Measurements from ENCODE around the gene RFWD3. TPM values are rescaled to one million over a fixed set of nuclear protein-coding genes. Genes with fewer than 3 reads are reported as not detected.

The RFWD3 gene
- total RNA-seq, 2 experiments from 2014 or later, result 92.7 to 102 TPM

- no peaks in the 10 kb centered on the region for H3K9me3 Mint-ChIP-seq (ENCODE audit: low read depth)
- no peak for ATAC-seq
- H3K27ac Mint-ChIP-seq, result peak overlapping the region; percentile 52
- DNase-seq, result no peak
- POLR2A ChIA-PET, result no interaction called here
- peaks cover 72% of the 10 kb centered on the region for H3K4me1 Mint-ChIP-seq
- intact Hi-C loops (cut with DNase I, micrococcal nuclease), result no loop called here
- H3K4me3 Mint-ChIP-seq, result no peak overlapping the region
- no peaks in the 10 kb centered on the region for H3K27me3 Mint-ChIP-seq
- peaks cover 13% of the 10 kb centered on the region for H3K36me3 Mint-ChIP-seq (ENCODE audit: low read depth)
- CTCF ChIA-PET, result interaction anchor here (0.9 to 1.6 kb wide), 3 partner anchors 9 to 27 kb away, joined by 3 to 4 read pairs (median 3); no protein-coding TSS in a partner anchor
Observed at GRCh38 chr16:74583926-74584666, 82.6 kb downstream of the RFWD3 start.

GRCh38 chr16:74582970-74583369 lies 83.7 kb downstream of the RFWD3 start:
- ChIA-PET CTCF (interaction anchor here (0.9 to 1.3 kb wide), 2 partner anchors 10 to 13 kb away, joined by 3 read pairs; no protein-coding TSS in a partner anchor), POLR2A (no interaction called here)
- intact Hi-C loops (cut with DNase I, micrococcal nuclease), result no loop called here
- Mint-ChIP-seq H3K27ac (peak overlapping the region; percentile 16), H3K9me3 (ENCODE audit: low read depth) (no peaks in the 10 kb centered on the region), H3K36me3 (ENCODE audit: low read depth) (peaks cover 13% of the 10 kb centered on the region), H3K4me3 (no peak overlapping the region), H3K27me3 (no peaks in the 10 kb centered on the region), H3K4me1 (peaks cover 73% of the 10 kb centered on the region)
- DNase-seq, result no peak
- no peak for ATAC-seq

GRCh38 chr16:74580833-74581232 lies 85.8 kb downstream of the RFWD3 start:
- intact Hi-C loops (cut with DNase I, micrococcal nuclease), result no loop called here
- no peak overlapping the region for H3K4me3 Mint-ChIP-seq
- no peaks in the 10 kb centered on the region for H3K27me3 Mint-ChIP-seq
- ATAC-seq, result no peak
- H3K36me3 Mint-ChIP-seq (ENCODE audit: low read depth), result peaks cover 8% of the 10 kb centered on the region
- H3K9me3 Mint-ChIP-seq (ENCODE audit: low read depth), result no peaks in the 10 kb centered on the region
- ChIA-PET CTCF (interaction anchor here (0.6 kb wide), 1 partner anchor 73 kb away, joined by 3 read pairs; no protein-coding TSS in a partner anchor), POLR2A (no interaction called here)
- no peak overlapping the region for H3K27ac Mint-ChIP-seq
- H3K4me1 Mint-ChIP-seq, result peaks cover 71% of the 10 kb centered on the region
- DNase-seq, result no peak

GRCh38 chr16:74578838-74579237 lies 87.8 kb downstream of the RFWD3 start:
- ChIA-PET POLR2A (interaction anchor here (0.6 kb wide), 1 partner anchor 72 kb away, joined by 4 read pairs; no protein-coding TSS in a partner anchor), CTCF (interaction anchor here (0.6 to 1.2 kb wide), 3 partner anchors 14 to 43 kb away, joined by 3 to 5 read pairs (median 4); partner anchors contain the start of gene GLG1)
- ATAC-seq, result no peak
- Mint-ChIP-seq H3K36me3 (ENCODE audit: low read depth) (peaks cover 5% of the 10 kb centered on the region), H3K4me1 (peaks cover 78% of the 10 kb centered on the region), H3K27me3 (no peaks in the 10 kb centered on the region), H3K9me3 (ENCODE audit: low read depth) (no peaks in the 10 kb centered on the region), H3K4me3 (no peak overlapping the region), H3K27ac (no peak overlapping the region)
- DNase-seq, result no peak
- intact Hi-C loops (cut with DNase I, micrococcal nuclease), result loop anchor here (1.0 to 2.0 kb wide), 2 partner anchors 22 kb away; no protein-coding TSS in a partner anchor

GRCh38 chr16:74578433-74578832 lies 88.2 kb downstream of the RFWD3 start:
- intact Hi-C loops (cut with DNase I, micrococcal nuclease), result loop anchor here (1.0 to 2.0 kb wide), 2 partner anchors 22 to 23 kb away; no protein-coding TSS in a partner anchor
- no peak for DNase-seq
- POLR2A ChIA-PET, result interaction anchor here (0.6 kb wide), 1 partner anchor 72 kb away, joined by 4 read pairs; no protein-coding TSS in a partner anchor
- no peaks in the 10 kb centered on the region for H3K9me3 Mint-ChIP-seq (ENCODE audit: low read depth)
- H3K4me1 Mint-ChIP-seq, result peaks cover 76% of the 10 kb centered on the region
- peaks cover 3% of the 10 kb centered on the region for H3K36me3 Mint-ChIP-seq (ENCODE audit: low read depth)
- H3K27me3 Mint-ChIP-seq, result no peaks in the 10 kb centered on the region
- H3K4me3 Mint-ChIP-seq, result no peak overlapping the region
- CTCF ChIA-PET, result interaction anchor here (0.6 to 1.2 kb wide), 3 partner anchors 14 to 44 kb away, joined by 3 to 5 read pairs (median 4); partner anchors contain the start of gene GLG1
- ATAC-seq, result no peak
- H3K27ac Mint-ChIP-seq, result no peak overlapping the region

GRCh38 chr16:74577882-74578366 lies 88.8 kb downstream of the RFWD3 start:
- CTCF ChIA-PET, result interaction anchor here (0.5 to 1.2 kb wide), 8 partner anchors 9 to 84 kb away, joined by 3 to 5 read pairs (median 3); partner anchors contain the start of gene GLG1

GRCh38 chr16:74575807-74576643 lies 90.7 kb downstream of the RFWD3 start:
- peaks cover 3% of the 10 kb centered on the region for H3K36me3 Mint-ChIP-seq (ENCODE audit: low read depth)
- H3K9me3 Mint-ChIP-seq (ENCODE audit: low read depth), result no peaks in the 10 kb centered on the region
- H3K4me3 Mint-ChIP-seq, result no peak overlapping the region
- H3K27me3 Mint-ChIP-seq, result no peaks in the 10 kb centered on the region
- intact Hi-C loops (cut with DNase I, micrococcal nuclease), result no loop called here
- ChIA-PET CTCF (interaction anchor here (1.0 to 1.3 kb wide), 2 partner anchors 10 to 30 kb away, joined by 3 read pairs; no protein-coding TSS in a partner anchor), POLR2A (no interaction called here)
- no peak overlapping the region for H3K27ac Mint-ChIP-seq
- DNase-seq, result no peak
- H3K4me1 Mint-ChIP-seq, result peaks cover 78% of the 10 kb centered on the region
- ATAC-seq, result no peak

More at GRCh38 chr16:74577882-74578366, 88.8 kb downstream of the RFWD3 start:
- peaks cover 76% of the 10 kb centered on the region for H3K4me1 Mint-ChIP-seq
- no peak overlapping the region for H3K4me3 Mint-ChIP-seq
- POLR2A ChIA-PET, result no interaction called here
- no peaks in the 10 kb centered on the region for H3K9me3 Mint-ChIP-seq (ENCODE audit: low read depth)
- intact Hi-C loops (cut with DNase I, micrococcal nuclease), result loop anchor here (1.0 to 2.0 kb wide), 2 partner anchors 23 kb away; no protein-coding TSS in a partner anchor
- peak; percentile 75 for ATAC-seq
- H3K27ac Mint-ChIP-seq, result peak overlapping the region; percentile 40
- H3K36me3 Mint-ChIP-seq (ENCODE audit: low read depth), result peaks cover 3% of the 10 kb centered on the region
- no peaks in the 10 kb centered on the region for H3K27me3 Mint-ChIP-seq
- DNase-seq, result no peak

GRCh38 chr16:74575175-74575806 lies 91.4 kb downstream of the RFWD3 start:
- CTCF ChIA-PET, result interaction anchor here (1.0 to 1.3 kb wide), 2 partner anchors 11 to 30 kb away, joined by 3 read pairs; no protein-coding TSS in a partner anchor
- Mint-ChIP-seq H3K27ac (no peak overlapping the region), H3K36me3 (ENCODE audit: low read depth) (peaks cover 3% of the 10 kb centered on the region), H3K4me3 (no peak overlapping the region), H3K27me3 (no peaks in the 10 kb centered on the region), H3K9me3 (ENCODE audit: low read depth) (no peaks in the 10 kb centered on the region), H3K4me1 (peaks cover 78% of the 10 kb centered on the region)
- DNase-seq (no peak), ATAC-seq (no peak)
- intact Hi-C loops (cut with DNase I, micrococcal nuclease), result no loop called here
- POLR2A ChIA-PET, result no interaction called here

GRCh38 chr16:74574146-74574545 lies 92.5 kb downstream of the RFWD3 start:
- Mint-ChIP-seq H3K9me3 (ENCODE audit: low read depth) (no peaks in the 10 kb centered on the region), H3K36me3 (ENCODE audit: low read depth) (peaks cover 4% of the 10 kb centered on the region), H3K4me1 (peaks cover 75% of the 10 kb centered on the region), H3K4me3 (no peak overlapping the region), H3K27me3 (no peaks in the 10 kb centered on the region), H3K27ac (peak overlapping the region; percentile 25)
- CTCF ChIA-PET, result interaction anchor here (0.5 to 1.5 kb wide), 6 partner anchors 11 to 64 kb away, joined by 3 read pairs; no protein-coding TSS in a partner anchor
- ATAC-seq (no peak), DNase-seq (no peak)
- intact Hi-C loops (cut with DNase I, micrococcal nuclease), result no loop called here
- POLR2A ChIA-PET, result no interaction called here

- no peaks in the 10 kb centered on the region for H3K27me3 Mint-ChIP-seq
- no peak overlapping the region for H3K27ac Mint-ChIP-seq
- H3K36me3 Mint-ChIP-seq (ENCODE audit: low read depth), result peaks cover 4% of the 10 kb centered on the region
- no peak overlapping the region for H3K4me3 Mint-ChIP-seq
- H3K4me1 Mint-ChIP-seq, result peaks cover 75% of the 10 kb centered on the region
- DNase-seq (no peak), ATAC-seq (no peak)
- ChIA-PET CTCF (interaction anchor here (0.6 to 1.5 kb wide), 4 partner anchors 11 to 65 kb away, joined by 3 read pairs; no protein-coding TSS in a partner anchor), POLR2A (no interaction called here)
- H3K9me3 Mint-ChIP-seq (ENCODE audit: low read depth), result no peaks in the 10 kb centered on the region
- intact Hi-C loops (cut with DNase I, micrococcal nuclease), result no loop called here
Observed at GRCh38 chr16:74573622-74574021, 93.1 kb downstream of the RFWD3 start.

Data from activated CD4-positive, alpha-beta T cell treated with anti-CD3 and anti-CD28 coated beads for 36 hours (primary cell).